ENCODE results near the gene HOXA3.

The HOXA3 gene

GRCh38 chr7:27151931-27152815 is at the start of gene HOXA3:
HOXA3 (minus strand) TSS chr7:27152583; CDS start chr7:27110640, 41,943 bp downstream.
- no peak for DNase-seq (ENCODE audit: low read depth in 1 of 2, low spot score in 1 of 2)

GRCh38 chr7:27201580-27202017 is 49.2 kb upstream of the HOXA3 start:
- no peak for DNase-seq (ENCODE audit: low read depth in 1 of 2, low spot score in 1 of 2)

GRCh38 chr7:27200761-27201579 is 48.6 kb upstream of the HOXA3 start:
- no peak for DNase-seq (ENCODE audit: low read depth in 1 of 2, low spot score in 1 of 2)

GRCh38 chr7:27199849-27200760 is 47.7 kb upstream of the HOXA3 start, which contains the start of gene HOXA13:
HOXA13 (minus strand) TSS chr7:27200091; CDS start chr7:27200077, 14 bp downstream.
- no peak for DNase-seq (ENCODE audit: low read depth in 1 of 2, low spot score in 1 of 2)

GRCh38 chr7:27198871-27199801 is 46.8 kb upstream of the HOXA3 start:
- no peak for DNase-seq (ENCODE audit: low read depth in 1 of 2, low spot score in 1 of 2)

- no peak for DNase-seq (ENCODE audit: low read depth in 1 of 2, low spot score in 1 of 2)
These were observed 45.9 kb upstream of the HOXA3 start for GRCh38 chr7:27198138-27198841.

GRCh38 chr7:27197137-27198042 is 45.0 kb upstream of the HOXA3 start:
- no peak for DNase-seq (ENCODE audit: low read depth in 1 of 2, low spot score in 1 of 2)

GRCh38 chr7:27196287-27196767 is 43.9 kb upstream of the HOXA3 start:
- peak; percentile 65 to 78 for DNase-seq (ENCODE audit: low read depth in 1 of 2, low spot score in 1 of 2)

- no peak for DNase-seq (ENCODE audit: low read depth in 1 of 2, low spot score in 1 of 2)
These were observed 42.5 kb upstream of the HOXA3 start for GRCh38 chr7:27194686-27195379.

GRCh38 chr7:27194002-27194352 is 41.6 kb upstream of the HOXA3 start:
- no peak for DNase-seq (ENCODE audit: low read depth in 1 of 2, low spot score in 1 of 2)

- no peak for DNase-seq (ENCODE audit: low read depth in 1 of 2, low spot score in 1 of 2)
These were observed 41.1 kb upstream of the HOXA3 start for GRCh38 chr7:27193335-27194001.

GRCh38 chr7:27192546-27193334 is 40.4 kb upstream of the HOXA3 start:
- DNase-seq (ENCODE audit: low read depth in 1 of 2, low spot score in 1 of 2): no peak

GRCh38 chr7:27191833-27192545 is 39.6 kb upstream of the HOXA3 start:
- DNase-seq (ENCODE audit: low read depth in 1 of 2, low spot score in 1 of 2): no peak

- DNase-seq (ENCODE audit: low read depth in 1 of 2, low spot score in 1 of 2): no peak
These were observed 38.9 kb upstream of the HOXA3 start for GRCh38 chr7:27191161-27191731.

All from activated T-helper 1 cell treated with anti-CD3 and anti-CD28 coated beads, Interleukin-2, amount 50 U/mL, for 16 hours (primary cell).